ENCODE results near the gene CPXM2. TPM values are rescaled to one million over a fixed set of nuclear protein-coding genes. Genes with fewer than 3 reads are reported as not detected.

CPXM2 gene
- total and polyA plus RNA-seq, 4 donors: 0.05 to 0.92 (median 0.44) TPM

DNA sequence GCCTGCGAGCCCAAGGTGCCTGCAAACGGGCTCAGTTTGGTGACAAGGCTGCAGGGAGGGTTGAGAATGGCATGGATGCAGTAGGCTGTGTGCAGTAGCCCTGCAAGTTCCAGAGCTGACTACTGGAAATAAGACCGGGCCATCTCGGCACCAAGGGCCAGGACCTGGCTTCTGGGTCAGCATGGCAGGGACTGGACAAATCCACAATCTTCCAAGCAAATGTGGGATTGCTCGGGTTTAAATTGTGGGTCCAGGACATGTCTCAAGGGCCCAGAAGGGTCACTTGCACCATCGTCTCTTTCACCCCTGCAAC, 147.4 kb downstream of the CPXM2 start:
- DNase-seq (ENCODE audit: low spot score): no peak
- H3K27me3 ChIP-seq (ENCODE audit: control insufficient read depth in 4 of 4, insufficient read depth in 4 of 4, low read length in 3 of 4): no peaks in the 10 kb centered on the region
- H3K9ac ChIP-seq (ENCODE audit: low read depth in 1 of 2, low read length in 2 of 2): no peak overlapping the region
- no peaks in the 10 kb centered on the region for H3K36me3 ChIP-seq (ENCODE audit: control insufficient read depth in 4 of 4, insufficient read depth in 3 of 4, low read depth in 1 of 4, low read length in 3 of 4)
- H3K4me1 ChIP-seq (ENCODE audit: control insufficient read depth in 4 of 4, insufficient read depth in 4 of 4, low read length in 3 of 4): no peaks in the 10 kb centered on the region
- no peaks in the 10 kb centered on the region for H3K9me3 ChIP-seq (ENCODE audit: control insufficient read depth in 4 of 4, low read length in 3 of 4)
- TF ChIP-seq HNF4A (conservative IDR thresholded peaks at IDR 0.05) (no peak), HNF4G (IDR thresholded peaks at IDR 0.05) (no peak), RXRA (IDR thresholded peaks at IDR 0.05) (no peak), RAD21 (IDR thresholded peaks at IDR 0.05) (no peak), FOXA1 (IDR thresholded peaks at IDR 0.05) (no peak), TAF1 (conservative IDR thresholded peaks at IDR 0.05) (no peak), NR2F2 (IDR thresholded peaks at IDR 0.05) (no peak), SP1 (IDR thresholded peaks at IDR 0.05) (no peak), YY1 (IDR thresholded peaks at IDR 0.05) (no peak), JUND (IDR thresholded peaks at IDR 0.05) (no peak), FOXA2 (IDR thresholded peaks at IDR 0.05) (no peak), EGR1 (IDR thresholded peaks at IDR 0.05; ENCODE audit: low read depth in 2 of 2) (no peak), GABPA (IDR thresholded peaks at IDR 0.05 in 1 of 2, conservative IDR thresholded peaks at IDR 0.05 in 1 of 2) (no peak)
- TF ChIP-seq, protein P1, sequence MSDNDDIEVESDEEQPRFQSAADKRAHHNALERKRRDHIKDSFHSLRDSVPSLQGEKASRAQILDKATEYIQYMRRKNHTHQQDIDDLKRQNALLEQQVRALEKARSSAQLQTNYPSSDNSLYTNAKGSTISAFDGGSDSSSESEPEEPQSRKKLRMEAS (IDR thresholded peaks at IDR 0.05): no peak
- TF ChIP-seq, protein P2, sequence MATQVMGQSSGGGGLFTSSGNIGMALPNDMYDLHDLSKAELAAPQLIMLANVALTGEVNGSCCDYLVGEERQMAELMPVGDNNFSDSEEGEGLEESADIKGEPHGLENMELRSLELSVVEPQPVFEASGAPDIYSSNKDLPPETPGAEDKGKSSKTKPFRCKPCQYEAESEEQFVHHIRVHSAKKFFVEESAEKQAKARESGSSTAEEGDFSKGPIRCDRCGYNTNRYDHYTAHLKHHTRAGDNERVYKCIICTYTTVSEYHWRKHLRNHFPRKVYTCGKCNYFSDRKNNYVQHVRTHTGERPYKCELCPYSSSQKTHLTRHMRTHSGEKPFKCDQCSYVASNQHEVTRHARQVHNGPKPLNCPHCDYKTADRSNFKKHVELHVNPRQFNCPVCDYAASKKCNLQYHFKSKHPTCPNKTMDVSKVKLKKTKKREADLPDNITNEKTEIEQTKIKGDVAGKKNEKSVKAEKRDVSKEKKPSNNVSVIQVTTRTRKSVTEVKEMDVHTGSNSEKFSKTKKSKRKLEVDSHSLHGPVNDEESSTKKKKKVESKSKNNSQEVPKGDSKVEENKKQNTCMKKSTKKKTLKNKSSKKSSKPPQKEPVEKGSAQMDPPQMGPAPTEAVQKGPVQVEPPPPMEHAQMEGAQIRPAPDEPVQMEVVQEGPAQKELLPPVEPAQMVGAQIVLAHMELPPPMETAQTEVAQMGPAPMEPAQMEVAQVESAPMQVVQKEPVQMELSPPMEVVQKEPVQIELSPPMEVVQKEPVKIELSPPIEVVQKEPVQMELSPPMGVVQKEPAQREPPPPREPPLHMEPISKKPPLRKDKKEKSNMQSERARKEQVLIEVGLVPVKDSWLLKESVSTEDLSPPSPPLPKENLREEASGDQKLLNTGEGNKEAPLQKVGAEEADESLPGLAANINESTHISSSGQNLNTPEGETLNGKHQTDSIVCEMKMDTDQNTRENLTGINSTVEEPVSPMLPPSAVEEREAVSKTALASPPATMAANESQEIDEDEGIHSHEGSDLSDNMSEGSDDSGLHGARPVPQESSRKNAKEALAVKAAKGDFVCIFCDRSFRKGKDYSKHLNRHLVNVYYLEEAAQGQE (IDR thresholded peaks at IDR 0.05): no peak
- TF ChIP-seq, protein P3, sequence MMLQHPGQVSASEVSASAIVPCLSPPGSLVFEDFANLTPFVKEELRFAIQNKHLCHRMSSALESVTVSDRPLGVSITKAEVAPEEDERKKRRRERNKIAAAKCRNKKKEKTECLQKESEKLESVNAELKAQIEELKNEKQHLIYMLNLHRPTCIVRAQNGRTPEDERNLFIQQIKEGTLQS (IDR thresholded peaks at IDR 0.05): no peak
- TF ChIP-seq, protein P4, sequence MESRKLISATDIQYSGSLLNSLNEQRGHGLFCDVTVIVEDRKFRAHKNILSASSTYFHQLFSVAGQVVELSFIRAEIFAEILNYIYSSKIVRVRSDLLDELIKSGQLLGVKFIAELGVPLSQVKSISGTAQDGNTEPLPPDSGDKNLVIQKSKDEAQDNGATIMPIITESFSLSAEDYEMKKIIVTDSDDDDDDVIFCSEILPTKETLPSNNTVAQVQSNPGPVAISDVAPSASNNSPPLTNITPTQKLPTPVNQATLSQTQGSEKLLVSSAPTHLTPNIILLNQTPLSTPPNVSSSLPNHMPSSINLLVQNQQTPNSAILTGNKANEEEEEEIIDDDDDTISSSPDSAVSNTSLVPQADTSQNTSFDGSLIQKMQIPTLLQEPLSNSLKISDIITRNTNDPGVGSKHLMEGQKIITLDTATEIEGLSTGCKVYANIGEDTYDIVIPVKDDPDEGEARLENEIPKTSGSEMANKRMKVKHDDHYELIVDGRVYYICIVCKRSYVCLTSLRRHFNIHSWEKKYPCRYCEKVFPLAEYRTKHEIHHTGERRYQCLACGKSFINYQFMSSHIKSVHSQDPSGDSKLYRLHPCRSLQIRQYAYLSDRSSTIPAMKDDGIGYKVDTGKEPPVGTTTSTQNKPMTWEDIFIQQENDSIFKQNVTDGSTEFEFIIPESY (IDR thresholded peaks at IDR 0.05): no peak
- TF ChIP-seq, protein P5, sequence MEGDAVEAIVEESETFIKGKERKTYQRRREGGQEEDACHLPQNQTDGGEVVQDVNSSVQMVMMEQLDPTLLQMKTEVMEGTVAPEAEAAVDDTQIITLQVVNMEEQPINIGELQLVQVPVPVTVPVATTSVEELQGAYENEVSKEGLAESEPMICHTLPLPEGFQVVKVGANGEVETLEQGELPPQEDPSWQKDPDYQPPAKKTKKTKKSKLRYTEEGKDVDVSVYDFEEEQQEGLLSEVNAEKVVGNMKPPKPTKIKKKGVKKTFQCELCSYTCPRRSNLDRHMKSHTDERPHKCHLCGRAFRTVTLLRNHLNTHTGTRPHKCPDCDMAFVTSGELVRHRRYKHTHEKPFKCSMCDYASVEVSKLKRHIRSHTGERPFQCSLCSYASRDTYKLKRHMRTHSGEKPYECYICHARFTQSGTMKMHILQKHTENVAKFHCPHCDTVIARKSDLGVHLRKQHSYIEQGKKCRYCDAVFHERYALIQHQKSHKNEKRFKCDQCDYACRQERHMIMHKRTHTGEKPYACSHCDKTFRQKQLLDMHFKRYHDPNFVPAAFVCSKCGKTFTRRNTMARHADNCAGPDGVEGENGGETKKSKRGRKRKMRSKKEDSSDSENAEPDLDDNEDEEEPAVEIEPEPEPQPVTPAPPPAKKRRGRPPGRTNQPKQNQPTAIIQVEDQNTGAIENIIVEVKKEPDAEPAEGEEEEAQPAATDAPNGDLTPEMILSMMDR (IDR thresholded peaks at IDR 0.05; ENCODE audit: low read depth, low read length, missing input control): no peak
- no peak overlapping the region for H3K27ac ChIP-seq (ENCODE audit: low read depth in 1 of 2, low read length in 2 of 2)
- no peak overlapping the region for H3K4me3 ChIP-seq (ENCODE audit: low read depth in 1 of 3, low read length in 3 of 3)
- WGBS: 72% methylated on average over 6 of the region's 6 CpGs
